Right atrium auricular region (tissue), 2 donors: ENCODE data around the gene ANG. TPM values are rescaled to one million over a fixed set of nuclear protein-coding genes. Genes with fewer than 3 reads are reported as not detected.
"Not testable (repeated sequence)": the region's sequence is repeated elsewhere in the genome, so short reads cannot be mapped to it uniquely, and the experiment has no call there.

Source experiments
- DNase-seq: peaks from one replicate; pipeline ENCODE4 v3.0.0-alpha.2; 2019; ENCODE audit warnings: low spot score
- H3K27ac ChIP-seq, 2 donors: fragments of 200-600 bp; sonication (generic); 1 replicate in 1 of 2; 2 replicates in 1 of 2; pipeline ENCODE4 v1.5.1; 2016 to 2019
- H3K27me3 ChIP-seq, 2 donors: fragments of 200-600 bp; sonication (generic); one replicate each; pipeline versions ENCODE4 v1.5.1 to v1.6.0; 2017 to 2019
- H3K36me3 ChIP-seq: fragments of 200-600 bp; sonication (generic); one replicate; pipeline ENCODE4 v1.5.1; 2016
- H3K4me1 ChIP-seq, 2 donors: fragments of 200-600 bp; sonication (generic); one replicate each; pipeline versions ENCODE4 v1.5.1 to v1.6.0; 2017 to 2019
- H3K4me3 ChIP-seq, 2 donors: fragments of 200-600 bp; sonication (generic); 1 replicate in 1 of 2; 2 replicates in 1 of 2; pipeline ENCODE4 v1.5.1; 2017 to 2019; ENCODE audit warnings: mild to moderate bottlenecking in 1 of 2, moderate library complexity in 1 of 2
- H3K9me3 ChIP-seq, 2 donors: fragments of 200-600 bp; sonication (generic); one replicate each; pipeline ENCODE4 v1.5.1; 2019
- total RNA-seq, 2 donors: library from RNA; depleted of rRNA; stranded (reverse); fragments of >200 nt; gene quantifications; one replicate each; pipeline ENCODE4 v1.1.0, GENCODE V29; 2016
- TF ChIP-seq, protein P1 (sequence below), 2 donors: fragments of 200-600 bp; sonication (generic); IDR thresholded peaks; one replicate each; pipeline ENCODE4 v1.5.1; 2019; ENCODE audit warnings: antibody characterized with exemption in 2 of 2

ANG gene
- total RNA-seq, 2 donors from 2014 or later: 4.4 to 14.5 TPM

- DNase-seq: no peak
- Histone ChIP-seq H3K36me3 (no peaks in the 10 kb centered on the region), H3K4me1 (no peaks in the 10 kb centered on the region), H3K27me3 (no peaks in the 10 kb centered on the region), H3K9me3 (no peaks in the 10 kb centered on the region), H3K4me3 (no peak overlapping the region), H3K27ac (no peak overlapping the region)
- TF ChIP-seq, protein P1, sequence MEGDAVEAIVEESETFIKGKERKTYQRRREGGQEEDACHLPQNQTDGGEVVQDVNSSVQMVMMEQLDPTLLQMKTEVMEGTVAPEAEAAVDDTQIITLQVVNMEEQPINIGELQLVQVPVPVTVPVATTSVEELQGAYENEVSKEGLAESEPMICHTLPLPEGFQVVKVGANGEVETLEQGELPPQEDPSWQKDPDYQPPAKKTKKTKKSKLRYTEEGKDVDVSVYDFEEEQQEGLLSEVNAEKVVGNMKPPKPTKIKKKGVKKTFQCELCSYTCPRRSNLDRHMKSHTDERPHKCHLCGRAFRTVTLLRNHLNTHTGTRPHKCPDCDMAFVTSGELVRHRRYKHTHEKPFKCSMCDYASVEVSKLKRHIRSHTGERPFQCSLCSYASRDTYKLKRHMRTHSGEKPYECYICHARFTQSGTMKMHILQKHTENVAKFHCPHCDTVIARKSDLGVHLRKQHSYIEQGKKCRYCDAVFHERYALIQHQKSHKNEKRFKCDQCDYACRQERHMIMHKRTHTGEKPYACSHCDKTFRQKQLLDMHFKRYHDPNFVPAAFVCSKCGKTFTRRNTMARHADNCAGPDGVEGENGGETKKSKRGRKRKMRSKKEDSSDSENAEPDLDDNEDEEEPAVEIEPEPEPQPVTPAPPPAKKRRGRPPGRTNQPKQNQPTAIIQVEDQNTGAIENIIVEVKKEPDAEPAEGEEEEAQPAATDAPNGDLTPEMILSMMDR (IDR thresholded peaks at IDR 0.05): no peak
Observed at GRCh38 chr14:20698934-20699333, 10.4 kb downstream of the ANG start.

DNA sequence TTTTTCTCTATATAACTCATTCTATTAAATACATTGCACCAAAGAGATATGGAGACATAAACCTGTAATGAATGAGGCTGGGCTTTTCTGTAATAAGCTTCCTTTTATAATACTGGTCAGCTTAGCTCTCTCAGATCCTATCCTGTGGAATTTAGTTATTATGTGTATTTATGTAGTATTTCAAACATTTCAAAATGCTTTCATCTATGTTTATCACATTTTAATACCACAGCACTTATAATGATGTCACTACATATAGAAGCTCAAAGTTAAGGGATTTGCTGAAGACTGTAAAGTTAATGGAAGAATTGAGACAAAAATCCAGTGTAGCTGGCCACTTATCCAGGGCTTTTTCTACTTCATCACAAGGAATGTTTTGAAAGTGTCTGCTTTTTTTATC is 11.4 kb downstream of the ANG start:
- no peak for DNase-seq
- H3K9me3 ChIP-seq: no peaks in the 10 kb centered on the region
- H3K36me3 ChIP-seq: no peaks in the 10 kb centered on the region

DNA sequence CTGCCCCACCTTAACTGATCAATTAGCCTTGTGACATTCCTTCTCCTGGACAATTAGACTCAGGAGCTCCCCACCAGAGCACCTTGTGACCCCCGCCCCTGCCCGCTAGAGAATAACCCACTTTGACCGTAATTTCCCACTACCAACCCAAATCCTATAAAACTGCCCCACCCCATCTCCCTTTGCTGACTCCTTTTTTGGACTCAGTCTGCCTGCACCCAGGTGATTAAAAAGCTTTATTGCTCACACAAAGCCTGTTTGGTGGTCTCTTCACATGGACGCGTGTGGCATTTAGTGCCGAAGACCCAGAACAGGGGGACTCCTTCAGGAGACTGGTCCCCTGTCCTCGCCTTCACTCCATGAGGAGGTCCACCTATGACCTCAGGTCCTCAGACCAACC is 12.4 kb downstream of the ANG start:
- not testable (repeated sequence) for H3K27ac ChIP-seq, DNase-seq, H3K27me3 ChIP-seq, H3K9me3 ChIP-seq, H3K36me3 ChIP-seq, H3K4me1 ChIP-seq, H3K4me3 ChIP-seq

More for the DNA sequence above, 11.4 kb downstream of the ANG start:
- Histone ChIP-seq H3K4me3 (no peak overlapping the region), H3K4me1 (no peaks in the 10 kb centered on the region), H3K27me3 (no peaks in the 10 kb centered on the region), H3K27ac (no peak overlapping the region)
- TF ChIP-seq, protein P1 (IDR thresholded peaks at IDR 0.05): no peak

GRCh38 chr14:20706657-20707355 is 18.2 kb downstream of the ANG start:
- H3K27ac ChIP-seq: peak overlapping the region in 1 of 2 donors; percentile 41
- no peak for DNase-seq
- no peaks in the 10 kb centered on the region for H3K36me3 ChIP-seq
- H3K4me1 ChIP-seq: no peaks in the 10 kb centered on the region
- H3K4me3 ChIP-seq: no peak overlapping the region
- TF ChIP-seq, protein P1 (IDR thresholded peaks at IDR 0.05): no peak
- H3K9me3 ChIP-seq: no peaks in the 10 kb centered on the region
- no peaks in the 10 kb centered on the region for H3K27me3 ChIP-seq

DNA sequence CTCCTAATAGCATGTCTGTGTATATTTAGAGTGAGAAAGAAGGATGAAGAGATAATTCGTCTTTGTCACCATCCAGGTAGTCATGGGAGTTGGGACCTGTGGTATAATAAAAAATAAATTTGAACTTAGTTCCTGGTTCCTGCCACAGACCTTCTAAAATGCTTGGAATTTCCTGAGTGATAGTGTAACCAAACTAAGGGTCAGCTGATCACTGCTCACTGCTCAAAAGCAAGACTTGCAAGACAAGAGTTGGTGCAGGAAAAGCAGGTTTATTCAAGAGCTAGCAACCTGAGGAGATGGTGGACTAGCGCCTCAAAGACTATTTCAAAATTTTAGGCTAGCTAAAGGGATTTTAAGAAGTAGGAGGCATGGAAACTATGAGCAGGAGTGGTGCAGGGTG is 19.1 kb downstream of the ANG start:
- H3K9me3 ChIP-seq: no peaks in the 10 kb centered on the region
- H3K27ac ChIP-seq: peak overlapping the region in 1 of 2 donors; percentile 41
- TF ChIP-seq, protein P1 (IDR thresholded peaks at IDR 0.05): no peak
- no peaks in the 10 kb centered on the region for H3K4me1 ChIP-seq
- H3K4me3 ChIP-seq: no peak overlapping the region
- DNase-seq: no peak
- no peaks in the 10 kb centered on the region for H3K27me3 ChIP-seq
- no peaks in the 10 kb centered on the region for H3K36me3 ChIP-seq

GRCh38 chr14:20711261-20711660 is 22.7 kb downstream of the ANG start:
- no peaks in the 10 kb centered on the region for H3K9me3 ChIP-seq
- H3K4me1 ChIP-seq: no peaks in the 10 kb centered on the region
- H3K27me3 ChIP-seq: no peaks in the 10 kb centered on the region
- TF ChIP-seq, protein P1 (IDR thresholded peaks at IDR 0.05): no peak
- no peak overlapping the region for H3K27ac ChIP-seq
- no peak for DNase-seq
- no peaks in the 10 kb centered on the region for H3K36me3 ChIP-seq
- H3K4me3 ChIP-seq: no peak overlapping the region
